ENCODE results near the gene IMMT. TPM values are rescaled to one million over a fixed set of nuclear protein-coding genes. Genes with fewer than 3 reads are reported as not detected.
A peak's percentile ranks its signal among the peaks of the same experiment; 100 is the strongest.

Gene IMMT
- total and polyA plus RNA-seq, 8 donors = 66.8 to 94.1 (median 82.6) TPM

GRCh38 chr2:86123328-86123925 is 71.8 kb downstream of the IMMT start:
- Histone ChIP-seq H3K27me3 (no peaks in the 10 kb centered on the region), H3K9me3 (no peaks in the 10 kb centered on the region), H3K36me3 (peaks cover 24 to 100% of the 10 kb centered on the region in 2 donors), H3K27ac (no peak overlapping the region), H3K4me3 (no peak overlapping the region), H3K4me1 (no peaks in the 10 kb centered on the region)
- intact Hi-C loops (cut with DNase I) = no loop called here
- DNase-seq (no peak), ATAC-seq (no peak)
- TF ChIP-seq CTCF (IDR thresholded peaks at IDR 0.05) = no peak

- H3K4me3 ChIP-seq = no peak overlapping the region
- H3K36me3 ChIP-seq = peaks cover 20 to 95% of the 10 kb centered on the region in 2 donors
- H3K27ac ChIP-seq = no peak overlapping the region
- DNase-seq (no peak), ATAC-seq (no peak)
- no peak for TF ChIP-seq CTCF (IDR thresholded peaks at IDR 0.05)
- intact Hi-C loops (cut with DNase I) = no loop called here
- H3K4me1 ChIP-seq = no peaks in the 10 kb centered on the region
- no peaks in the 10 kb centered on the region for H3K27me3 ChIP-seq
- H3K9me3 ChIP-seq = no peaks in the 10 kb centered on the region
Measured at GRCh38 chr2:86118130-86118529, 77.1 kb downstream of the IMMT start.

GRCh38 chr2:86107031-86107430 is 88.2 kb downstream of the IMMT start:
- H3K4me3 ChIP-seq = peak overlapping the region; percentile 91 to 96
- intact Hi-C loops (cut with DNase I) = no loop called here
- DNase-seq (no peak), ATAC-seq (no peak)
- peaks cover 0 to 42% of the 10 kb centered on the region in 2 donors for H3K36me3 ChIP-seq
- TF ChIP-seq CTCF (IDR thresholded peaks at IDR 0.05) = no peak
- H3K27ac ChIP-seq = no peak overlapping the region
- H3K4me1 ChIP-seq = peaks cover 15 to 44% of the 10 kb centered on the region in 2 donors
- no peaks in the 10 kb centered on the region for H3K27me3 ChIP-seq
- H3K9me3 ChIP-seq = no peaks in the 10 kb centered on the region

GRCh38 chr2:86105969-86106945 is 89.0 kb downstream of the IMMT start, which contains the start of gene PTCD3:
TSS of gene PTCD3 (plus strand) at chr2:86106235. CDS start at chr2:86106248, 13 bp downstream.
- DNase-seq = peak; percentile 94 to 96 (median 96)

More at GRCh38 chr2:86105969-86106945, 89.0 kb downstream of the IMMT start, which contains the start of gene PTCD3:
- ATAC-seq = peak; percentile 97
- intact Hi-C loops (cut with DNase I) = no loop called here
- H3K36me3 ChIP-seq = peaks cover 0 to 42% of the 10 kb centered on the region in 2 donors
- H3K27ac ChIP-seq = peak within 1 kb of the TSS; percentile 72 to 82
- TF ChIP-seq CTCF (IDR thresholded peaks at IDR 0.05) = no peak
- no peaks in the 10 kb centered on the region for H3K9me3 ChIP-seq
- H3K4me1 ChIP-seq = peaks cover 15 to 44% of the 10 kb centered on the region in 2 donors
- no peaks in the 10 kb centered on the region for H3K27me3 ChIP-seq
- peak within 1 kb of the TSS; percentile 91 to 96 for H3K4me3 ChIP-seq

Measured in left lung (tissue), 10 donors.